Keratinocyte (primary cell): ENCODE results near the gene FBXO31. TPM values are rescaled to one million over a fixed set of nuclear protein-coding genes. Genes with fewer than 3 reads are reported as not detected.

Experiments used
- DNase-seq: peaks from one replicate; pipeline ENCODE4 v3.0.0-alpha.2; 2011; ENCODE audit warnings: low read depth, missing footprints, low spot score
- FAIRE-seq: peaks from 2 replicates; lab custom pipeline; 2011; peaks lifted over from hg19 to GRCh38; lab: Jason Lieb, UNC
- H2AFZ ChIP-seq: 2 replicates; pipeline ENCODE4 v1.6.0; 2012; ENCODE audit warnings: low read length, control low read depth, inconsistent platforms; ENCODE audit not compliant: control insufficient read depth
- H3K27ac ChIP-seq: 2 replicates; pipeline ENCODE4 v1.5.1; 2011; ENCODE audit warnings: low read length; ENCODE audit not compliant: control insufficient read depth, insufficient read depth
- H3K27me3 ChIP-seq: 3 replicates; pipeline ENCODE4 v1.6.0; 2011; ENCODE audit warnings: low read length; ENCODE audit not compliant: control insufficient read depth, insufficient read depth; ENCODE audit errors: extremely low read depth
- H3K36me3 ChIP-seq, 2 experiments: 2 replicates in 1 of 2; 3 replicates in 1 of 2; pipeline ENCODE4 v1.5.1; 2011; ENCODE audit warnings: low read length in 2 of 2, mild to moderate bottlenecking in 1 of 2; ENCODE audit not compliant: control insufficient read depth in 2 of 2, insufficient read depth in 2 of 2; ENCODE audit errors: extremely low read depth in 1 of 2
- H3K4me1 ChIP-seq: 3 replicates; pipeline ENCODE4 v1.5.1; 2011; ENCODE audit warnings: low read length; ENCODE audit not compliant: control insufficient read depth, insufficient read depth; ENCODE audit errors: extremely low read depth
- H3K4me2 ChIP-seq: 3 replicates; pipeline ENCODE4 v1.6.0; 2011; ENCODE audit warnings: low read depth, low read length; ENCODE audit not compliant: control insufficient read depth, insufficient read depth; ENCODE audit errors: extremely low read depth
- H3K4me3 ChIP-seq, 3 experiments: fragments of 200-600 bp in 1 of 3; sonication (generic) in 1 of 3; 2 replicates in 2 of 3; 3 replicates in 1 of 3; pipeline ENCODE4 v1.5.1; 2011 to 2016; ENCODE audit warnings: low read length in 3 of 3, mild to moderate bottlenecking in 3 of 3, control low read depth in 2 of 3, inconsistent platforms in 1 of 3, low read depth in 1 of 3, mixed read lengths in 1 of 3, mixed run types in 1 of 3, moderate library complexity in 1 of 3; ENCODE audit not compliant: control insufficient read depth in 2 of 3, insufficient read depth in 2 of 3; ENCODE audit errors: extremely low read depth in 1 of 3
- H3K79me2 ChIP-seq: 2 replicates; pipeline ENCODE4 v1.6.0; 2012; ENCODE audit warnings: low read length; ENCODE audit not compliant: control insufficient read depth, insufficient read depth
- H3K9ac ChIP-seq: 3 replicates; pipeline ENCODE4 v1.6.0; 2011; ENCODE audit warnings: low read length; ENCODE audit not compliant: control insufficient read depth, insufficient read depth; ENCODE audit errors: extremely low read depth
- H3K9me1 ChIP-seq: 3 replicates; pipeline ENCODE4 v1.6.0; 2011; ENCODE audit warnings: low read length; ENCODE audit not compliant: control insufficient read depth, insufficient read depth; ENCODE audit errors: extremely low read depth
- H3K9me3 ChIP-seq: 2 replicates; pipeline ENCODE4 v1.5.1; 2012; ENCODE audit warnings: low read depth, low read length; ENCODE audit not compliant: control insufficient read depth
- H4K20me1 ChIP-seq: 3 replicates; pipeline ENCODE4 v1.6.0; 2011; ENCODE audit warnings: low read length; ENCODE audit not compliant: control insufficient read depth, insufficient read depth; ENCODE audit errors: extremely low read depth
- EZH2 ChIP-seq: IDR thresholded peaks from one replicate; pipeline ENCODE4 v1.6.1; 2012; ENCODE audit warnings: inconsistent platforms, mild to moderate bottlenecking, low read length, moderate library complexity
- dilution Hi-C: fragments of 300-500 bp; cut with MboI; formaldehyde crosslinking; loops from one replicate; pipeline ENCODE4 v1.7.0; 2020; ENCODE audit warnings: low sequenced_read_pairs; ENCODE audit not compliant: extremely low pct_ligation_motif_present
- polyA plus RNA-seq, 5 experiments: library from polyadenylated mRNA; depleted of rRNA in 3 of 5; stranded (reverse) in 3 of 5; stranded (forward) in 1 of 5; unstranded in 1 of 5; fragments of >200 nt; gene quantifications; 1 replicate in 1 of 5; 2 replicates in 3 of 5; 3 replicates in 1 of 5; pipeline versions ENCODE4 v1.2.1 to v1.2.3, GENCODE V29; 2011 to 2012; ENCODE audit warnings: missing spikeins in 2 of 5, low read depth in 1 of 5, low replicate concordance in 1 of 5
- TF ChIP-seq, protein P1 (sequence below), 3 experiments: IDR thresholded peaks in 1 of 3; conservative IDR thresholded peaks in 1 of 3; optimal IDR thresholded peaks in 1 of 3; 2 replicates in 2 of 3; 3 replicates in 1 of 3; pipeline versions ENCODE3 to v1.5.1; 2011; ENCODE audit warnings: low read length in 3 of 3, mild to moderate bottlenecking in 3 of 3, moderate library complexity in 2 of 3, control low read depth in 1 of 3, inconsistent platforms in 1 of 3; ENCODE audit not compliant: insufficient read depth in 2 of 3; ENCODE audit errors: extremely low read depth in 1 of 3

FBXO31 gene
- polyA plus RNA-seq, 1 donor (not counting 4 experiments of a cell fraction or from before 2014, with no cell fraction given), result 17.0 TPM

DNA sequence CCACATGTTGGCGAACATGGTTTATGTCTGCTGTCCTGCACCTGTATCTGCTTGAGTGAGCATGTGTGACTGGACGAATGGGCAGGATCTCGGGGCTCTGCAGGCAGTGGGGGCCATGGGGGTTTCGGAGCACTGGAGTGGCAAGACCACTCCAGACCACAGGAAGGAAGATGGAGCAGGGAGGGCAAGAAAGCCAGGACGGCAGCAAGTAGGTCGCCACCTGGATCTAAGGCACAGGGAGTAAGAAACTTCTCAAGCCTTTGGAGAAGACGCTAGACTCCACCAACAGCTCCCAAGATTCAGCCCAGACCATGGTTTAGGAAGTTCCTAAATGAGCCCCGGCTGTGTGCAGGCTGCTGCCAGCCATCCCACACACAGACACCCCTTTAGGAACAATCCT, 33.5 kb downstream of the FBXO31 start:
- no peaks in the 10 kb centered on the region for H3K9me3 ChIP-seq
- FAIRE-seq, result no peak
- H3K9me1 ChIP-seq, result no peaks in the 10 kb centered on the region
- H3K27ac ChIP-seq, result no peak overlapping the region
- H3K4me3 ChIP-seq, result no peak overlapping the region
- H3K9ac ChIP-seq, result no peak overlapping the region
- H4K20me1 ChIP-seq, result no peaks in the 10 kb centered on the region
- H3K4me1 ChIP-seq, result peaks cover 5% of the 10 kb centered on the region
- no peaks in the 10 kb centered on the region for H3K27me3 ChIP-seq
- dilution Hi-C loops, result no loop called here
- H3K36me3 ChIP-seq, result peaks cover 0 to 7% of the 10 kb centered on the region in 2 experiments
- H2AFZ ChIP-seq, result no peak overlapping the region
- peaks cover 22% of the 10 kb centered on the region for H3K79me2 ChIP-seq
- no peak for TF ChIP-seq EZH2
- TF ChIP-seq, protein P1, sequence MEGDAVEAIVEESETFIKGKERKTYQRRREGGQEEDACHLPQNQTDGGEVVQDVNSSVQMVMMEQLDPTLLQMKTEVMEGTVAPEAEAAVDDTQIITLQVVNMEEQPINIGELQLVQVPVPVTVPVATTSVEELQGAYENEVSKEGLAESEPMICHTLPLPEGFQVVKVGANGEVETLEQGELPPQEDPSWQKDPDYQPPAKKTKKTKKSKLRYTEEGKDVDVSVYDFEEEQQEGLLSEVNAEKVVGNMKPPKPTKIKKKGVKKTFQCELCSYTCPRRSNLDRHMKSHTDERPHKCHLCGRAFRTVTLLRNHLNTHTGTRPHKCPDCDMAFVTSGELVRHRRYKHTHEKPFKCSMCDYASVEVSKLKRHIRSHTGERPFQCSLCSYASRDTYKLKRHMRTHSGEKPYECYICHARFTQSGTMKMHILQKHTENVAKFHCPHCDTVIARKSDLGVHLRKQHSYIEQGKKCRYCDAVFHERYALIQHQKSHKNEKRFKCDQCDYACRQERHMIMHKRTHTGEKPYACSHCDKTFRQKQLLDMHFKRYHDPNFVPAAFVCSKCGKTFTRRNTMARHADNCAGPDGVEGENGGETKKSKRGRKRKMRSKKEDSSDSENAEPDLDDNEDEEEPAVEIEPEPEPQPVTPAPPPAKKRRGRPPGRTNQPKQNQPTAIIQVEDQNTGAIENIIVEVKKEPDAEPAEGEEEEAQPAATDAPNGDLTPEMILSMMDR (optimal IDR thresholded peaks at IDR 0.05 in 1 of 3, IDR thresholded peaks at IDR 0.05 in 1 of 3, conservative IDR thresholded peaks at IDR 0.05 in 1 of 3; ENCODE audit: extremely low read depth in 1 of 3, insufficient read depth in 2 of 3, low read length in 3 of 3), result no peak
- DNase-seq, result no peak
- no peak overlapping the region for H3K4me2 ChIP-seq

DNA sequence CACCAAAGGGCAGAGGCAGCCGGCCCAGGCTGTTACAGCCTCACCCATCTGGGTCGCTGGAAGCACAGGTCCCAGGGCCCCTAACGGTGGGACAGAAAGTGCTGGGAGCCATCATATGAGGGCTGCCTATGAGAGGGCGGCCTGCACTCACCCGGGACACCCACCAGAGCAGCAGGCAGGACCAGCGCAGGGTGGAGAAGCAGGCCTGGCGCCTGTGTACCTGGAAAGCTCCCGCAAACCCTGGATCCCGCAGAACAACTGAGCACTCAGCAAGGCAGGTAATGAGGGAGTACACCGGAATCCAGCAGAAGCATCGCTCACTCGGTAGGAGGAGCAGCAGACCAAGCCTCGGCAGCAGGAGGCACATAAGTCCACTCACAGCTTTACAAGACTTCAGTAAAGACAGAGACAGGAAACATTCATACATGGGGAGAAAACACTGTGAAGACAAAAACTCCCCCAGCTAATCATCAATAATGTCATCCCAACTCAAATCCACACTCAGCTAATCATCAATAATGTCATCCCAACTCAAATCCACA, 34.9 kb downstream of the FBXO31 start:
- Histone ChIP-seq H2AFZ (no peak overlapping the region), H3K4me1 (peaks cover 5% of the 10 kb centered on the region), H3K27ac (no peak overlapping the region), H3K4me2 (no peak overlapping the region), H3K36me3 (peaks cover 7 to 9% of the 10 kb centered on the region in 2 experiments), H3K79me2 (peaks cover 24% of the 10 kb centered on the region), H3K9me3 (no peaks in the 10 kb centered on the region), H3K9me1 (no peaks in the 10 kb centered on the region), H3K4me3 (no peak overlapping the region), H4K20me1 (no peaks in the 10 kb centered on the region), H3K9ac (no peak overlapping the region), H3K27me3 (no peaks in the 10 kb centered on the region)
- dilution Hi-C loops, result no loop called here
- DNase-seq (no peak), FAIRE-seq (no peak)
- TF ChIP-seq, protein P1 (optimal IDR thresholded peaks at IDR 0.05 in 1 of 3, IDR thresholded peaks at IDR 0.05 in 1 of 3, conservative IDR thresholded peaks at IDR 0.05 in 1 of 3; ENCODE audit: extremely low read depth in 1 of 3, insufficient read depth in 2 of 3, low read length in 3 of 3), result no peak
- no peak for TF ChIP-seq EZH2
